SK-N-MC (cell line): ENCODE data around the gene TDRD1.

Experiments
- DNase-seq: peaks from one replicate; pipeline ENCODE4 v3.0.0-alpha.2; 2011; ENCODE audit warnings: low read depth, low spot score
- H3K27ac ChIP-seq: fragments of 200-600 bp; sonication (generic); 2 replicates; pipeline ENCODE4 v1.5.1; 2016; ENCODE audit warnings: mixed run types
- H3K36me3 ChIP-seq: fragments of 200-600 bp; sonication (generic); 2 replicates; pipeline ENCODE4 v1.6.1; 2017; ENCODE audit warnings: antibody characterized with exemption, low read length, mixed read lengths; ENCODE audit not compliant: insufficient read depth
- H3K4me3 ChIP-seq: fragments of 200-600 bp; sonication (generic); 2 replicates; pipeline ENCODE4 v1.5.1; 2016
- H3K9ac ChIP-seq: fragments of 200-600 bp; sonication (generic); 2 replicates; pipeline ENCODE4 v1.8.0; 2017; ENCODE audit warnings: mixed run types, mixed read lengths; ENCODE audit not compliant: insufficient read length
- H3K9me3 ChIP-seq: fragments of 200-600 bp; sonication (generic); 2 replicates; pipeline ENCODE4 v1.6.1; 2017; ENCODE audit warnings: low read depth, mild to moderate bottlenecking, antibody characterized with exemption, low read length, moderate library complexity, mixed read lengths
- EZH2 ChIP-seq: fragments of 200-600 bp; sonication (generic); IDR thresholded peaks from one replicate; pipeline ENCODE4 v1.6.1; 2017; ENCODE audit warnings: antibody characterized with exemption
- FOXP2 ChIP-seq: optimal IDR thresholded peaks from 2 replicates; pipeline ENCODE3; 2011; ENCODE audit warnings: mild to moderate bottlenecking, moderate library complexity; ENCODE audit not compliant: insufficient read depth; ENCODE audit errors: extremely low read length, control extremely low read depth
- POLR2AphosphoS5 ChIP-seq: IDR thresholded peaks from 2 replicates; pipeline ENCODE4 v1.6.1; 2012; ENCODE audit warnings: mild to moderate bottlenecking, low read depth, low read length, borderline replicate concordance

The TDRD1 gene

DNA sequence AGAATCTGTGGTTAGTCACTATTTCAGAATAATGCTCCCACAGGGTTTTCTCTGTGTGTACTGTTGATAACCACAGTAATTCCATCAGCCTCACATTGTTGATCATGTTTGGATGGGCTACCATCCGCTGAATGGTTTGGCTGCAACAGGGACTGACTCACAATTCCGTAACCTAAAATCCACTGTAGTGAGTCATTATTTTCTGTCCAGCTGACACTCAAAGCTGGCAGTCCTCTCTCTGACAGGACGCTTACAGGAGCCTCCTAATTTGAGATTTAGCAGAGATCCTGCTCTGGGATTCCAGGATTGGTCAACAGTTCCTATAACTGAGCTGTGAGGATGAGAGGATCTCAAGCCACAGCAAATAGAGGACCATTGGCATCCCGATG lies 92.6 kb downstream of the TDRD1 start:
- no peak for DNase-seq
- H3K27ac ChIP-seq: no peak overlapping the region
- H3K9me3 ChIP-seq: no peaks in the 10 kb centered on the region
- no peak overlapping the region for H3K4me3 ChIP-seq
- no peaks in the 10 kb centered on the region for H3K36me3 ChIP-seq
- TF ChIP-seq POLR2AphosphoS5 (no peak), EZH2 (no peak), FOXP2 (no peak)
- H3K9ac ChIP-seq: no peak overlapping the region

DNA sequence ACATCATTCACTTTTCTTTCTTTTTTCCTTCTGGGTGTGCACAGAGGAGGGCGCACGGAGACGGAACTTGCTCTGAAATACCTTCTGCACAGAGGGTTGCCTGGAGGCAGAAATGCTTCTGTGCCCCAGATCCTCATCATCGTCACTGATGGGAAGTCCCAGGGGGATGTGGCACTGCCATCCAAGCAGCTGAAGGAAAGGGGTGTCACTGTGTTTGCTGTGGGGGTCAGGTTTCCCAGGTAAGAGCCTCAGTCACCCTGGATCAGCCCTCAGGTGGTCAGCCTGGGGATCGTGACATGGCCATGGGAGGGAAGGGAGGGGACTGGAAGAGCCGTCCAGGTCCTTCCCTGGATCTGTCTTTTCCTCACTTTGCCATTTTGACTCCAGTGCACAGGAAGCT lies 93.5 kb downstream of the TDRD1 start:
- no peaks in the 10 kb centered on the region for H3K9me3 ChIP-seq
- no peak overlapping the region for H3K4me3 ChIP-seq
- H3K36me3 ChIP-seq: no peaks in the 10 kb centered on the region
- no peak overlapping the region for H3K27ac ChIP-seq
- DNase-seq: no peak
- no peak overlapping the region for H3K9ac ChIP-seq
- TF ChIP-seq FOXP2: no peak
- TF ChIP-seq POLR2AphosphoS5: no peak
- TF ChIP-seq EZH2: no peak

DNA sequence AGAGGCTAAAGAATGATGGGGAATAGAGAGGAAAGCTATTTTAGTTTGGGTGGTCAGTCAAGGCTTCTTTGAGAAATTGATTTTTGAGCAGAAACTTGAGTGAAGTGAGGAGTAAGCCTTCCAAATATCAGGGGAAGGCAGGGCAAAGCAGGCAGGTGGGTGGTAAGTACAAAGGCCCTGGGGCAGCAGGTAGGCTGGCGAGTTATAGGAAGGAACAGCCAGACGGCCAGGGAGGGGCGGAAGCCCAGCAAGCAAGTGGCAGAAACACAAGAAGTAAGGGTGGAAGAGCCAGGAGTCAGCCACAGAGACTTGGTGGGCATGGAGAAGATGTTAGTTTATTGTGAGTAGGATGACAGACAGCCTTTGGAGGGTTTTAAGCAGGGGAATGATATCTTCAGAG lies 94.8 kb downstream of the TDRD1 start:
- TF ChIP-seq EZH2: no peak
- no peak for TF ChIP-seq POLR2AphosphoS5
- no peak for TF ChIP-seq FOXP2
- Histone ChIP-seq H3K27ac (no peak overlapping the region), H3K9me3 (no peaks in the 10 kb centered on the region), H3K9ac (no peak overlapping the region), H3K36me3 (no peaks in the 10 kb centered on the region), H3K4me3 (no peak overlapping the region)
- DNase-seq: no peak

- no peak for TF ChIP-seq EZH2
- Histone ChIP-seq H3K36me3 (no peaks in the 10 kb centered on the region), H3K9ac (no peak overlapping the region), H3K27ac (no peak overlapping the region), H3K9me3 (no peaks in the 10 kb centered on the region), H3K4me3 (no peak overlapping the region)
- DNase-seq: no peak
These were observed 95.7 kb downstream of the TDRD1 start for GRCh38 chr10:114274616-114275453.

- Histone ChIP-seq H3K4me3 (no peak overlapping the region), H3K9me3 (no peaks in the 10 kb centered on the region), H3K36me3 (no peaks in the 10 kb centered on the region), H3K27ac (no peak overlapping the region), H3K9ac (no peak overlapping the region)
- DNase-seq: no peak
- TF ChIP-seq FOXP2 (no peak), EZH2 (no peak), POLR2AphosphoS5 (no peak)
These were observed 96.9 kb downstream of the TDRD1 start for GRCh38 chr10:114276066-114276465.

GRCh38 chr10:114276671-114277070 lies 97.5 kb downstream of the TDRD1 start:
- Histone ChIP-seq H3K27ac (no peak overlapping the region), H3K36me3 (no peaks in the 10 kb centered on the region), H3K9me3 (no peaks in the 10 kb centered on the region), H3K4me3 (no peak overlapping the region), H3K9ac (no peak overlapping the region)
- TF ChIP-seq POLR2AphosphoS5 (no peak), FOXP2 (no peak), EZH2 (no peak)
- no peak for DNase-seq

GRCh38 chr10:114278140-114278883 lies 99.2 kb downstream of the TDRD1 start:
- Histone ChIP-seq H3K9ac (no peak overlapping the region), H3K4me3 (no peak overlapping the region), H3K27ac (no peak overlapping the region), H3K9me3 (no peaks in the 10 kb centered on the region), H3K36me3 (no peaks in the 10 kb centered on the region)
- no peak for DNase-seq
- TF ChIP-seq POLR2AphosphoS5 (no peak), FOXP2 (no peak), EZH2 (no peak)

GRCh38 chr10:114278884-114279191 lies 99.7 kb downstream of the TDRD1 start:
- no peaks in the 10 kb centered on the region for H3K36me3 ChIP-seq
- no peak for DNase-seq

GRCh38 chr10:114279289-114279688 lies 100.1 kb downstream of the TDRD1 start:
- no peak for DNase-seq
- H3K9me3 ChIP-seq: no peaks in the 10 kb centered on the region
- H3K4me3 ChIP-seq: no peak overlapping the region
- TF ChIP-seq EZH2 (no peak), FOXP2 (no peak), POLR2AphosphoS5 (no peak)
- H3K27ac ChIP-seq: no peak overlapping the region
- no peak overlapping the region for H3K9ac ChIP-seq
- H3K36me3 ChIP-seq: no peaks in the 10 kb centered on the region

More at GRCh38 chr10:114278884-114279191, 99.7 kb downstream of the TDRD1 start:
- H3K9ac ChIP-seq: no peak overlapping the region
- H3K9me3 ChIP-seq: no peaks in the 10 kb centered on the region
- TF ChIP-seq POLR2AphosphoS5 (no peak), EZH2 (no peak), FOXP2 (no peak)
- H3K4me3 ChIP-seq: no peak overlapping the region
- H3K27ac ChIP-seq: no peak overlapping the region
